Fibroblast of lung (primary cell): ENCODE data around the gene HS3ST2. TPM values are rescaled to one million over a fixed set of nuclear protein-coding genes. Genes with fewer than 3 reads are reported as not detected.

Source experiments
- DNase-seq, 2 donors: peaks; one replicate each; pipeline versions ENCODE4 v3.0.0 to v3.0.0-alpha.2; 2010; ENCODE audit warnings: low read depth in 2 of 2
- H2AFZ ChIP-seq: 2 replicates; pipeline ENCODE4 v1.5.1; 2012; ENCODE audit warnings: low read length, control low read depth, inconsistent platforms
- H3K27ac ChIP-seq: 2 replicates; pipeline ENCODE4 v1.5.1; 2011; ENCODE audit warnings: low read length, control low read depth; ENCODE audit not compliant: insufficient read depth
- H3K27me3 ChIP-seq: 2 replicates; pipeline ENCODE4 v1.5.1; 2011; ENCODE audit warnings: mild to moderate bottlenecking, low read length; ENCODE audit not compliant: control insufficient read depth, insufficient read depth
- H3K36me3 ChIP-seq: 2 replicates; pipeline ENCODE4 v1.5.1; 2011; ENCODE audit warnings: low read length; ENCODE audit not compliant: control insufficient read depth, insufficient read depth
- H3K4me1 ChIP-seq: 2 replicates; pipeline ENCODE4 v1.5.1; 2011; ENCODE audit warnings: low read length; ENCODE audit not compliant: control insufficient read depth, insufficient read depth; ENCODE audit errors: extremely low read depth
- H3K4me2 ChIP-seq: 2 replicates; pipeline ENCODE4 v1.5.1; 2011; ENCODE audit warnings: low read length, control low read depth; ENCODE audit not compliant: insufficient read depth; ENCODE audit errors: extremely low read depth
- H3K4me3 ChIP-seq, 4 experiments: fragments of 200-600 bp in 1 of 4; sonication (generic) in 1 of 4; replicated peaks in 1 of 4; 2 replicates each; pipeline ENCODE4 v1.5.1; 2011 to 2016; ENCODE audit warnings: low read length in 4 of 4, low read depth in 3 of 4, mild to moderate bottlenecking in 3 of 4, control low read depth in 2 of 4, inconsistent platforms in 1 of 4, mixed read lengths in 1 of 4; ENCODE audit not compliant: insufficient read depth in 1 of 4; ENCODE audit errors: control extremely low read depth in 1 of 4
- H3K79me2 ChIP-seq: 2 replicates; pipeline ENCODE4 v1.5.1; 2012; ENCODE audit warnings: mild to moderate bottlenecking, low read length, inconsistent platforms; ENCODE audit not compliant: control insufficient read depth, insufficient read depth
- H3K9ac ChIP-seq: 2 replicates; pipeline ENCODE4 v1.5.1; 2011; ENCODE audit warnings: mild to moderate bottlenecking, low read length, control low read depth; ENCODE audit not compliant: insufficient read depth
- H3K9me3 ChIP-seq: 2 replicates; pipeline ENCODE4 v1.5.1; 2012; ENCODE audit warnings: low read depth, low read length; ENCODE audit not compliant: control insufficient read depth, insufficient read depth
- H4K20me1 ChIP-seq: 2 replicates; pipeline ENCODE4 v1.5.1; 2011; ENCODE audit warnings: low read length; ENCODE audit not compliant: control insufficient read depth, insufficient read depth; ENCODE audit errors: extremely low read depth
- CTCF ChIP-seq, 2 donors: IDR thresholded peaks in 1 of 2; conservative IDR thresholded peaks in 1 of 2; 1 replicate in 1 of 2; 2 replicates in 1 of 2; pipeline ENCODE4 v1.5.1; 2011 to 2012; ENCODE audit warnings: low read length in 2 of 2, control low read depth in 1 of 2, inconsistent platforms in 1 of 2, low read depth in 1 of 2, mild to moderate bottlenecking in 1 of 2
- EZH2 ChIP-seq: IDR thresholded peaks from 2 replicates; pipeline ENCODE4 v1.5.1; 2012; ENCODE audit warnings: low read length, control low read depth, mild to moderate bottlenecking; ENCODE audit errors: missing control alignments
- polyA plus RNA-seq, 2 donors: library from polyadenylated mRNA; depleted of rRNA in 1 of 2; stranded (reverse) in 1 of 2; unstranded in 1 of 2; fragments of >200 nt; gene quantifications; 2 replicates each; pipeline ENCODE4 v1.2.1, GENCODE V29; 2011 to 2012; ENCODE audit warnings: missing spikeins in 1 of 2
- total RNA-seq: library from RNA; depleted of rRNA; stranded (reverse); fragments of >200 nt; gene quantifications from 2 replicates; pipeline ENCODE4 v1.2.1, GENCODE V29; 2014

HS3ST2 gene
- total and polyA plus RNA-seq, 2 donors (not counting 1 experiment from before 2014, with no cell fraction given), result not detected

GRCh38 chr16:22785552-22785951 is 28.4 kb upstream of the HS3ST2 start:
- no peak for TF ChIP-seq CTCF (conservative IDR thresholded peaks at IDR 0.05 in 1 of 2, IDR thresholded peaks at IDR 0.05 in 1 of 2; ENCODE audit: low read depth in 1 of 2, low read length in 2 of 2)
- no peak for TF ChIP-seq EZH2

GRCh38 chr16:22786284-22786683 is 27.7 kb upstream of the HS3ST2 start:
- no peak for DNase-seq
- no peak for TF ChIP-seq EZH2
- no peak for TF ChIP-seq CTCF (conservative IDR thresholded peaks at IDR 0.05 in 1 of 2, IDR thresholded peaks at IDR 0.05 in 1 of 2; ENCODE audit: low read depth in 1 of 2, low read length in 2 of 2)
- Histone ChIP-seq H2AFZ (no peak overlapping the region), H4K20me1 (no peaks in the 10 kb centered on the region), H3K9me3 (no peaks in the 10 kb centered on the region), H3K79me2 (no peaks in the 10 kb centered on the region), H3K4me1 (no peaks in the 10 kb centered on the region), H3K9ac (no peak overlapping the region), H3K27ac (no peak overlapping the region), H3K4me2 (no peak overlapping the region), H3K4me3 (no peak overlapping the region), H3K27me3 (no peaks in the 10 kb centered on the region), H3K36me3 (no peaks in the 10 kb centered on the region)

More at GRCh38 chr16:22785552-22785951, 28.4 kb upstream of the HS3ST2 start:
- DNase-seq, result no peak
- H4K20me1 ChIP-seq, result no peaks in the 10 kb centered on the region
- no peak overlapping the region for H3K27ac ChIP-seq
- H3K36me3 ChIP-seq, result no peaks in the 10 kb centered on the region
- no peaks in the 10 kb centered on the region for H3K79me2 ChIP-seq
- H3K9me3 ChIP-seq, result no peaks in the 10 kb centered on the region
- H3K27me3 ChIP-seq, result no peaks in the 10 kb centered on the region
- no peaks in the 10 kb centered on the region for H3K4me1 ChIP-seq
- H3K4me2 ChIP-seq, result no peak overlapping the region
- H3K9ac ChIP-seq, result no peak overlapping the region
- H2AFZ ChIP-seq, result no peak overlapping the region
- no peak overlapping the region for H3K4me3 ChIP-seq

GRCh38 chr16:22786691-22787090 is 27.3 kb upstream of the HS3ST2 start:
- TF ChIP-seq CTCF (conservative IDR thresholded peaks at IDR 0.05 in 1 of 2, IDR thresholded peaks at IDR 0.05 in 1 of 2; ENCODE audit: low read depth in 1 of 2, low read length in 2 of 2) (no peak), EZH2 (no peak)

More at GRCh38 chr16:22786691-22787090, 27.3 kb upstream of the HS3ST2 start:
- H3K36me3 ChIP-seq, result no peaks in the 10 kb centered on the region
- H3K9me3 ChIP-seq, result no peaks in the 10 kb centered on the region
- H2AFZ ChIP-seq, result no peak overlapping the region
- H3K4me2 ChIP-seq, result no peak overlapping the region
- no peak for DNase-seq
- H4K20me1 ChIP-seq, result no peaks in the 10 kb centered on the region
- H3K4me1 ChIP-seq, result no peaks in the 10 kb centered on the region
- H3K4me3 ChIP-seq, result no peak overlapping the region
- no peak overlapping the region for H3K9ac ChIP-seq
- H3K79me2 ChIP-seq, result no peaks in the 10 kb centered on the region
- H3K27ac ChIP-seq, result no peak overlapping the region
- no peaks in the 10 kb centered on the region for H3K27me3 ChIP-seq
